Smooth muscle cell of the brain vasculature (primary cell): ENCODE data around the gene C15orf61.

Experiments
- DNase-seq: peaks from one replicate; pipeline ENCODE4 v3.0.0-alpha.2; 2012; ENCODE audit warnings: low read depth, low spot score

The C15orf61 gene

DNA sequence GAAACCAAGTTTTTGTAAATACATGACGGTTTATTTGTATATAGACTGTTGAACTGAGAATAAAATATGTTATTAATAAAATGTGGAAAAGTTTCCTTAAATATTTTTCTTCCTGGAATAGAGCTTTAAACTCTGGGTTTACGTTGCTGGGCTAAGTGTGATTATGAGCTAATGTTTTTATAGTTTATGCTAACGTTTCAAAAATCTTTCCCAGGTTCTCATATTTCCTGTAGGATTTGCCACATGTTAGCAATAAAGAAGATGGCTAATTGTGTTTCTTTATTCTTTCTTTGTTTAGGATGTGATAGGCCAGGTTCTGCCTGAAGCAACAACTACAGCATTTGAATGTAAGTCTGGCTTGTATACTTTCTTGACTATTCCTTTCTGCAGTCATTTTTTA, 28.8 kb downstream of the C15orf61 start:
- DNase-seq: no peak

GRCh38 chr15:67550522-67550921, 29.6 kb downstream of the C15orf61 start:
- DNase-seq: no peak

- DNase-seq: no peak
Observed at GRCh38 chr15:67551207-67551743, 30.3 kb downstream of the C15orf61 start.

DNA sequence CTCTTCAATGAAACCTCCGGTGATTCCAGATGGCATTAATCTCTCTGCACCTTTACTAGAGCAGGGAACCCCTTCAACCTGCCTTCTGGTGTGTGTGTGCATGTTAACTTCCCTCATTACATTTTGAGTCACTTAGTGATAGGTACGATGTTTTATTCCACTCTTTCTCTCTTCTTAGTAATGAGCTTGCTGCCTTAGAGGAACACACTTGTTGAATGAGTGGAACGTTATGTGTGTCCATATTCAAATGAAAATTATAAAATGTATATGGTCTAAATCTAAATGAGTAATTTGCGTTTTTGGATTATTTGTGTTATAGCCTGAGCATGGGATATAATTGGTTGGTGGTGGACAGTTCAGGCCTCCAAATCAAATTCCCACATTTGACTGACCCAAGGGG, 33.6 kb downstream of the C15orf61 start:
- DNase-seq: no peak

DNA sequence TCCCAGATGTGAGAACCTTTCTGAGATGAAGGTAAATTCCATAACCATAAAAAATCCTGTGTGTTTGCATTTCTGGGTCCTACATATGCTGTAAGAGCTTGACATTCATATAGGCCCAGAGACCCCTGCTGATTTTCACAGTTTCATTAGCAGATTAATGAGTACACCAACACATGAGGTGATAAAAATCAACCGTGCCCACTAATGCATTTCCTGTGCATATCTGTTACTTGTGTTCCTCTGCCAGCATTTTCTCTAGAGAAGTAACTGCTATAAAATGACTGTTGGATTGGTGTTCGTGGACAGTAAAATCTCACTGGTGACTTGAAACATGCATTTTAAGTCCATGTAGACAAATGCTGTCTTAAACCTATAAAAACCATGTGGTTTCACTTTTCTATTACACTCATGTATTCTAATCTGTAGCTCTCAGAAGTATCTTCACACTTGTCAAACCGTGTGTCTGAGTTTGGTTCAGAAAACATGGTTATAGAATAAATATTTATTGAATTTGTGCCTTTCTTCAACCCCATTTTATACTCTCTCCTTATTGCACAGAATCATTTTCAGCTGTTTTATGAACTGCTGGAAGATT, 36.1 kb downstream of the C15orf61 start:
- DNase-seq: no peak

DNA sequence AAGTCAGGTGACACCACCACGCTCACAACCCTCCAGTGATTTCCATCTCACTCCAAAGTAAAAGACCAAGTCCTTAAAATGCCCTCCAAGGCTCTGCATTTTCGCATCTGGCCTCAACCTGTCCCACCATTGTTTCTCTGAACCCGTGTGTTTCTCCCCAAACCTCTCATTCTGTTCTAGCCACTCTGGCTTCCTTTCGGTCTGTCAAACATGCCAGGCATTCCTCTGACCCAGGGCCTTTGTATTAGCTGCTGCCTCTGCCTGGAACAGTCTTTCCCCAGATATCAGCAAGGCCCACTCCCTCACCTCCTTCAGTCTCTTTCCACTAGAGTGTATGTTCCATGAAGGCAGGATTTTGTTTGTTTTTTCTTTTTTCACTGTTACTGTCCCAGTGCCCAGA, 37.6 kb downstream of the C15orf61 start:
- no peak for DNase-seq

DNA sequence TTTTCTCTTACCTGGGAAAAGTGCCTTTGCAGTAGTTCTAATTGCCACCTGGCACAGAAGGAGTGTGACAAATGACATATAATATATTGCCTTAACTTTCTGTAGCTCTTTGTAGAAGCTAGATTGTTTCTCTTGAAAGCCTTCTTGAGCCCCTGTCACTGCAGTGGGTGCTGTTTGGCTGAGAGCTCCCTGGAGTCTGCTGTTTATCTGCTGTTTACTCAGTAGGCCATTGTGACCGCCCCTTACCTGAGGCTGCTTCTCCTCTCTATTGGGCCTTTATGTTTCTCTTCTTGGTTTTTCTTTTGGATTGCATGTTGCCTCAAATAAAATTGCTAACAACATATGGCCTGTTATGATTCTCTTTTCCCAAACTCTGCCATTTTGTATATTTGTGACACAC, 38.2 kb downstream of the C15orf61 start:
- DNase-seq: no peak

- no peak for DNase-seq
Observed at GRCh38 chr15:67559576-67559975, 38.6 kb downstream of the C15orf61 start.

- no peak for DNase-seq
Observed at GRCh38 chr15:67560320-67560719, 39.4 kb downstream of the C15orf61 start.

- DNase-seq: no peak
Observed at GRCh38 chr15:67563092-67563491, 42.2 kb downstream of the C15orf61 start.

DNA sequence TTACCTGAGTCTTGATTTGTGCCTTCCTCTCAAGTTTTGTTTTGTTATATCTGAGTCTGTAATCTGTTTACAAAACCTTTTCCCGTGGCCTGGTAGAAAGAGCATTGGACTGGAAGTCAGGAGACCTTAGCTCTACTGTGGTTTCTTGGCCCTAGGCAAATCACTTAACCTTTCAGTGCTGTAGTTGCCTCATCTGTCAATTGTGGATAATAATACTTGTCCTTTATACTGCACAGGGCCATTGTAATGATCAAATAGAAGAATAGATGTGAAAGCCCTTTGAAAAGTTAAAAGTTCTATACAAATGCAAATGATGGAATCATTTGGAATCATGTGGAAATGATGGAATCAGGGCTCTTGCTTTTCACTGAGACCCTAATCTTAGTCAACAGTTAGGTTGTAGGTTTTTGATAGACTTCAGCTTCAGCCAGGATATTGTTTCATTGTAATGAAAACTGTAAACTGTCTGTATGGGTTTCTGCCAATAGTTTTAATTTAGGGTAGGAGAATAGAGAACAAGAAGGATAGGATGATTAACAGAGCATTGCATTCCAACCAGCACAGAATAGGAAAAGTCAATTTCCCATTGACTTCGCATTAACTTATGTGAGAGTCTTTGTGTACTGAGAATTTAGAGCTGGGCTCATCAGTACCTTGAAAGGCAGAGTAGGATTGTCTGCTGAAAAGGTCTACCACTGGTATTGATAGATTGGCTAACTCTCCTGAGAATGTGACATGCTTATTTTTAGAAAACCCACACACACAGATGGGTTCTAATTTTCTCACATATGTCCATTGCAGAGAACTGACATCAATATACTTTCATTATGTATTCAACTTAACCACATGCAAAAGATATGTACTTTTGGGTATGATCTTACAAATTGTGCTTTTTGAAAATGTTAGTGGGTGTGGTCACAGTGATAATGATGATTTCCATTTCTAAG, 43.4 kb downstream of the C15orf61 start:
- no peak for DNase-seq

DNA sequence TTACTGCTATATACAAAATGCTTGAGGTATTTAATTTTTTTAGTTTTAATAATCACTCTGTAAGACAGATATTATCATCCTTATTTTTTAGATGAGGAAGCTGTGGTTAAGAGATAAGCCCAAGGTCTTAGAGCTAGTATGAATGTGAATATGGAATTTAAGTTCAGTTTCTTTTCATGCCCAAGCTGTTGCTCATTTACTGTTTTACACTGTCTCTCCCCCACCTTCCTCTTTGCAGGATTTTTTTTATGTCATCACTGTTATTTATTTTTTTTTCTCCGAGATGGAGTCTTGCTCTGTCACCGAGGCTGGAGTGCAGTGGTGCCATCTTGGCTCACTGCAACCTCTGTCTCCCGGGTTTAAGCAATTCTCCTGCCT, 44.0 kb downstream of the C15orf61 start:
- no peak for DNase-seq

- no peak for DNase-seq
Observed at GRCh38 chr15:67569668-67570067, 48.7 kb downstream of the C15orf61 start.

GRCh38 chr15:67570875-67571647, 50.1 kb downstream of the C15orf61 start:
- DNase-seq: no peak

- DNase-seq: no peak
Observed at GRCh38 chr15:67571648-67572415, 50.9 kb downstream of the C15orf61 start.

DNA sequence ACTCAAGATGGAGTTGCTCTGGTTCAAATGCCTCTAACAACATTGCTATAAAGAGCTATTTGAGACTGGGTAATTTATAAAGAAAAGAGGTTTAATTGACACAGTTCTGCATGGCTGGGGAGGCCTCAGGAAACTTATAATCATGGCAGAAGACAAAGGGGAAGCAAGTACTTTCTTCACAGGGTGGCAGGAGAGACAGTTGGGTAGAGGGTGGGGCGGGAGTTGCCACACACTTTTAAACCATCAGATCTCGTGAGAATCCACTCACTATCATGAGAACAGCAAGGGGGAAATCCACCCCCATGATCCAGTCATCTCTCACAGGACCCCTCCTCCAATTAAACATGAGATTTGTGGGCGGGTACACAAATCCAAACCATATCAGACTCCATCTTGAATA, 52.3 kb downstream of the C15orf61 start:
- DNase-seq: no peak

DNA sequence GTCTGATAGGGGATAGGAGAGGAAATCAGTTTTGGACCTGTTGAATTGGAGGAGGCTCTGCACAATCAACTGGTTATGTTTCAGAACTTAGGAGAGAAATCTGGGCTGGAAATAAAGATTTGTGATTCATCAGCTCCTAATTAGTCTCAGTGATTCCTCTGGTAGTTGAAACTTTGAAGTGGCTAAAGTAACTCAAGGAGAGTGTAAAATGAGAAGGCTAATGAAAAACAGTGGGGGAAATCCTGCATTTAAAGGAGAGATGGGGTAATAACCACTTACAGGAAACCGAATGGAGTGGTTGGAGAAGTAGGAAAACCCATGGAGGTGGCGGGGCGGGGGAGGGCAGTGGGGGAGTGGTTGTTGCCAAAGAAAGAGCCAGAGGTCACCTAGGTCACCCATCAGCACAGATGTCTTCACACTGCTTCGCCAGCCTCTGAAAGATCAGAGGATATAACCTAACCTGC, 54.1 kb downstream of the C15orf61 start:
- no peak for DNase-seq

GRCh38 chr15:67578020-67578600, 57.2 kb downstream of the C15orf61 start:
- no peak for DNase-seq

- DNase-seq: no peak
Observed at GRCh38 chr15:67579164-67579563, 58.2 kb downstream of the C15orf61 start.
